Right lung (tissue), 5 donors: Measurements from ENCODE around the gene RALGAPA1. TPM values are rescaled to one million over a fixed set of nuclear protein-coding genes. Genes with fewer than 3 reads are reported as not detected.
"Not testable (repeated sequence)": the region's sequence is repeated elsewhere in the genome, so short reads cannot be mapped to it uniquely, and the experiment has no call there.

Experiments
- DNase-seq, 2 donors: peaks; one replicate each; pipeline ENCODE4 v3.0.0-alpha.2; 2013
- polyA plus RNA-seq, 5 donors: library from polyadenylated mRNA; unstranded; fragments of 120-200 nt; gene quantifications; one replicate each; pipeline versions ENCODE4 v1.2.1 to v1.2.3, GENCODE V29; 2013; ENCODE audit warnings: inconsistent platforms in 1 of 5, low replicate concordance in 1 of 5; ENCODE audit not compliant: insufficient read length in 5 of 5, insufficient read depth in 1 of 5

RALGAPA1 gene
- polyA plus RNA-seq, 5 donors = 32.6 to 59.3 (median 50.5) TPM

- DNase-seq = no peak
Measured at GRCh38 chr14:35631071-35631805, 177.9 kb downstream of the RALGAPA1 start.

DNA sequence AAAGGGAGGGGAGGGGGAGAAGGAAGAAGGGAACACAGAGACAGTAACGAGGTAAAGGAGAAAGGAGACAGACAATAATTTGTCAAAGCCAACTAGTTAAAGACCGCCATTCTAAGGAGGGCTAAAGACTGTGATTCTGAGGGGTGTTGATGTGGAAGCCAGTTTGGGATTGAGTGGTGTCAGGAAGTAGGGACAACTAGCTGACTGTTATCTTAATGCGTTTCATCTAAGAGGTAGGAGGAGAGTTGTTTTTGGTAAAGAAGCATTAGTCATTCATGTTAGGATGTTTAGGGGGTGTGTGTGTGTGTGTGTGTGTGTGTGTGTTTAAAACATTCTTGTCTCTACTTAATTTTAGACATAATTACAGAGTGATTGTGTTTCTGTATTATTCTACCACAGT lies 180.1 kb downstream of the RALGAPA1 start:
- DNase-seq = no peak

DNA sequence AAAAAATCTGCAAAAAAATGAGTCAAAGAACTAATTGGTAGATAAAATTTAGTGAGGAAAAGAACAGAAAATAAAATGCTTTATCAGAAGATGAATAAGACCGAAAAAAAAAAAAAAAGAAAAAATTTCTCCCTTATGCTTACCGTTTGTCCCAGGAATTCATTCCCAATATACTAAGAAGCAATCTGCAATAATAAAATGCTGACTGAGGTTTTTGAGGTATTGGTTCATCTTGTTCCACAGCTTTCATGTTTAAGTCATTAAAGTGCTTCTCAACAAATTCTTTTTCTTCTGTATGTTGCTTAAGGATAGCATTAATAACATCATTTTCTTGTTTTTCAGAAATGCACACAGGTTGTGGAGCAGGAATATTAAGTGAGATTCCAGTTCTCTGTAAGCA lies 182.1 kb downstream of the RALGAPA1 start:
- not testable (repeated sequence) for DNase-seq

DNA sequence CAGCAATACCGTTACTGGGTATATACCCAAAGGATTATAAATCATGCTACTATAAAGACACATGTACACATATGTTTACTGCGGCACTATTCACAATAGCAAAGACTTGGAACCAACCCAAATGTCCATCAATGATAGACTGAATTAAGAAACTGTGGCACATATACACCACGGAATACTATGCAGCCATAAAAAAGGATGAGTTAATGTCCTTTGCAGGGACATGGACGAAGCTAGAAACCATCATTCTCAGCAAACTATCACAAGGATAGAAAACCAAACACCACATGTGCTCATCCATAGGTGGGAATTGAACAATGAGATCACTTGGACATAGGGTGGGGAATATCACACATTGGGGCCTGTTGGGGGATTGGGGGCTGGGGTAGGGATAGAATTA lies 187.1 kb downstream of the RALGAPA1 start:
- not testable (repeated sequence) for DNase-seq

DNA sequence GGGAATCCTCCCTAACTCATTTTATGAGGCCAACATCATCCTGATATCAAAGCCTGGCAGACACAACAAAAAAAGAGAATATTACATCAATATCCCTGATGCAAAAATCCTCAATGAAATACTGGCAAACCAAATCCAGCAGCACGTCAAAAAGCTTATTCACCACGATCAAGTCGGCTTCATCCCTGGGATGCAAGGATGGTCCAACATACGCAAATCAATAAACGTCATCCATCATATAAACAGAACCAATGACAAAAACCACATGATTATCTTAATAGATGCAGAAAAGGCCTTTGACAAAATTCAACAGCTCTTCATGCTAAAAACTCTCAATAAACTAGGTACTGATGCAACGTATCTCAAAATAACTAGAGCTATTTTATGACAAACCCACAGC lies 189.1 kb downstream of the RALGAPA1 start:
- DNase-seq = not testable (repeated sequence)

DNA sequence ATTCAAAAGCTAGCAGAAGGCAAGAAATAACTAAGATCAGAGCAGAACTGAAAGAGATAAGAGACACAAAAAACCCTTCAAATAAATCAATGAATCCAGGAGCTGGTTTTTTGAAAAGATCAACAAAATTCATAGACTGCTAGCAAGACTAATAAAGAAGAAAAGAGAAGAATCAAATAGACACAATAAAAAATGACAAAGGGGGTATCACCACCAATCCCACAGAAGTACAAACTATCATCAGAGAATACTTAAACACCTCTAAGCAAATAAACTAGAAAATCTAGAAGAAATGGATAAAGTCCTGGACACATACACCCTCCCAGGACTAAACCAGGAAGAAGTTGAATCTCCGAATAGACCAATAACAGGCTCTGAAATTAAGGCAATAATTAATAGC lies 189.6 kb downstream of the RALGAPA1 start:
- DNase-seq = not testable (repeated sequence)

DNA sequence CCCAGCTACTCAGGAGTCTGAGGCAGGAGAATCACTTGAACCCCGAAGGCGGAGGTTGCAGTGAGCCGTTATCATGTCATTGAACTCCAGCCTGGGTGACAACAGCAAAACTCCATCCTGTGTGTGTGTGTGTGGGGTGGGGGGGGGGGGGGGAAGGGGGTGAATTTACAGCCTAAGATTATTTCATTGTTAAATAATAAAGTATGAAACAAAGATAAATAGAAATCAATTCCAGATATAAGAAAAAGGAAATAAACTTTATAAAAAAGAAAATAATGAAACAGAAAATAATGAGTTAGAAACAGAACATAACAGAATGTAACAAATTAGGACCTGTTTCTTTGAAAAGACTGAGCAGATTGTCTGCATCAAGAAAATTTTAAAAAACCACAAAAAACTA lies 191.6 kb downstream of the RALGAPA1 start:
- no peak for DNase-seq

DNA sequence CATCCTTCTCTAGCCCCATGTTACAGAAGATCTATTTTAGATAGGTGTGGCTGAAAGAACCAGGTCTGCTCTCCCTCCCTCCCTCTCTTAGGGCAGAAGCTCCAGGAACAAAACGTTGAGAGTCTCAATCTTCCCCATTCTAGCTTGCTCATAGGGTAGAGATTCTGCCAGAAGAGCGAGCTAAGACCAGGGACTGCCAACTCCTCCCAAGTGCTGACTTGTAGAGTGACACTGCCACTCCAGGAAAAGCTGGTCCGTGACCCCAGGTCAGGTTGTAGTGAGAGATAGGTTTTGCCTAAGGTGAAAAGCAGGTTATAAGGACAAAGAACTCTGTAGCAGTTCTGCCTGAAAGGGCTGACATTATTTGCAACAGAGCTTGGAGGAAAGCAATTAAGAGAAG lies 201.7 kb downstream of the RALGAPA1 start:
- DNase-seq = no peak

GRCh38 chr14:35600253-35600652 lies 208.8 kb downstream of the RALGAPA1 start:
- no peak for DNase-seq

DNA sequence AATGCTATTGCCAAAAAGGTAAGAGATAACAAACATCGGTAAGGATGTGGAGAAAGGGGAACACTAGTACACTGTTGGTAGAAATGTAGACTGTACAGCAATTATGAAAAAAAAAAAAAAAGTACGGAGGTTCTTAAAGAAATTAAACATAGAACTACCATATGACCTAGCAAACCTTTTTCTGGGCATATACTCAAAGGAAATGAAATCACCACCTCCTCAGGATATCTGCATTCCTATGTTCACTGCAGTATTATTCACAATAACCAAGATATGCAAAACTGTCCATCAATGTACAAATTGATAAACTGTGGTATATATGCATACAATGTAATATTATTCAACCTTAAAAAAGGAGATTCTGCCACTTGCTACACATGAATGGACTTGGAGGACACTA lies 214.5 kb downstream of the RALGAPA1 start:
- DNase-seq = no peak

GRCh38 chr14:35587373-35587772 lies 221.7 kb downstream of the RALGAPA1 start:
- DNase-seq = not testable (repeated sequence)

- no peak for DNase-seq
Measured at GRCh38 chr14:35578639-35579038, 230.5 kb downstream of the RALGAPA1 start.

DNA sequence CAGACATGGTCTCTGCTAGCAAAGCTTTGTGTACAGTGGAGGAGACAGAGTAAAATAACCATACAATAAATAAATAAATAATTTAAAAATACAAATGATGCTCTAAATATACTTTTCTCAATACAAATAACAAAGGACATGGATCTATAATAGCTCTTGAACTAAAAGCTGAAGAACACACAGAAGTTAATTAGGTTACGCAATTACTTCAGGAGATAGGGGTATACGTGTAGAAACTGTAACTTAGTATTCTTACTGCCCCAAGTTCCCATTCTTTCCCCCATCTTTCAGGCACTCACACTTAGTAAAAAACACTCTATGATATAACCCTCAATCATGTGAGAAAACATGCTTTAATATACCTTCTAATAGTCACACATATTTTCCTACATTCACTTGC lies 231.0 kb downstream of the RALGAPA1 start:
- DNase-seq = no peak

DNA sequence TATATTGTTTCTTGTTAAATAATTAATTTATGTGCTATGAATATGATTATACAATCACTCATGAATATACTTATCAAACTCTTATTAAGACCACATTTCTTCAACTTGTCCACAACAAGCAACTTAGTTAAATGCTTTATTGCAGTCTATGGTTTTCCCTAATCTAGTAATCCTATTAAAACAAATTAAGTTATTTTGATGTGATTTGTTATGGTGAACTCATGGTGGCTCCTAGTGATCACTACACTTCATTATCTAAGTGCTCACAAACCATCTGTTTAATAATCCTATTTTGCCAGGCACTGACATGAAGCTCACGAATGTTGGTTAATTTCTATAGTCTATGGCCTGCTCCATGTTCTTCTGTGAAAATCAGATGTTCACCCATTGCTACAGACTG lies 232.2 kb downstream of the RALGAPA1 start:
- DNase-seq = no peak

GRCh38 chr14:35576260-35576659 lies 232.8 kb downstream of the RALGAPA1 start:
- no peak for DNase-seq

GRCh38 chr14:35573911-35574310 lies 235.2 kb downstream of the RALGAPA1 start:
- DNase-seq = no peak

GRCh38 chr14:35571598-35571997 lies 237.5 kb downstream of the RALGAPA1 start:
- no peak for DNase-seq

- DNase-seq = no peak
Measured at GRCh38 chr14:35565871-35566464, 243.1 kb downstream of the RALGAPA1 start.

- no peak for DNase-seq
Measured at GRCh38 chr14:35558680-35559079, 250.4 kb downstream of the RALGAPA1 start.

GRCh38 chr14:35557221-35557747 lies 251.8 kb downstream of the RALGAPA1 start:
- DNase-seq = no peak

DNA sequence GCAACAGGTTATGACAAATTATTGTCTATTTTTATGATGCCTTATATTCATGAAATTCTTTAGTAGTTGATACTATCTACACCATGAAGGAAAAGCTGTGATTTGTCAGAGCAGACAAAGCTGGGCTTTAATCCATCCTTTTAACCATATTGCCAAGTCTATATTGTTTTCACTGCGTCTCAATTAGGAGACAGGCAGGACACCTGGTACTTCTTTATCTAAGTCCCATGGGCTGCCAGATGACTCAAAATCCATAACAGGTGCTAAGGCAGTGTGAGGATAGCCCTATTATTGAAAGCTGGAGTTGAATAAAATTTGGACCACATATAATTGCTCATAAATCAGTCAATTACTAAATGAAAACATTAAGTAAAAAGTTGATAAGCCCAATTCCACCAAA lies 252.5 kb downstream of the RALGAPA1 start:
- no peak for DNase-seq

- DNase-seq = no peak
Measured at GRCh38 chr14:35553808-35554207, 255.3 kb downstream of the RALGAPA1 start.

DNA sequence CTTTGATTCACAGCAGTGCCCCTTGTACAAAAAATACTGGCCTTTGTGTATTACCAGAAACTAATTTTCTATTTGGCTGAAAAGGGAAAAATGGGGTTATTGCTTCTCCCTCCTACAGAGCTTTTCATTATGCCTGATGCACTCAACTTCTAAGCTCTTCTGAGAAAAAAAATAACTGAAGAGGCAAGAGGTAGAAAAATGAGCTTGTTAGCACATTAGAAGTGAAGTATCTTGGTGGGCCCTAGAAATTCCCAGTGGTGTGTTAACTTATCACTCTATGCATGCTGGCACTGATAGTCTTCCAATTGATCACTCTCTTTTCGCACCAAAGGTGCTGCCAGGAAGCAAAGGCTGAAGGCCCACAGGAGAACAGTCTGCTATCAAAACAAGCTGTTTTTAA lies 258.0 kb downstream of the RALGAPA1 start:
- no peak for DNase-seq

DNA sequence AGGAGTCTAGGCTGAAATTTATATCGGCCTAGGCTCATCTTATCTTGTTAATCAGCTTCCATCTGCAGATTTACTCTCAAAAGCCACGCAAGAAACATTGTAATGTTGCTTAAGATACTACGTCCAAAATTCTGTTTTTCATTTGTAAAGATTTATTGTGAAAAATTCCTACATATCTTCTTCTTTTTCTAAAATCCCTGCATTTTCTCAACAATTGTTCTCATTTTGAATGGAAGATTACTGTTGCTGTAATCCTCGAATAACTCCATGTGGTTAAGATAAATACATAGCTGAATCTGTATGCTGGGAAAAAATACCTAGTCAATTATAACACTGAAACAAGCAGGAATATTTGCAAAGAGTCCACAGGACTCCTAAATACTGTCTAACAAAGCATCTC lies 259.5 kb downstream of the RALGAPA1 start:
- DNase-seq = no peak
